Activated CD4-positive, alpha-beta T cell treated with anti-CD3 and anti-CD28 coated beads, Interleukin-10, Interleukin-2, amounts not matched to agents 100 ng/mL and 50 ng/mL, durations not matched to agents 16 hours and 8 hours (primary cell): ENCODE results near the gene LDLRAP1.

Experiments used
- DNase-seq: peaks from one replicate; pipeline ENCODE4 v3.0.0-alpha.2; 2020

The LDLRAP1 gene

DNA sequence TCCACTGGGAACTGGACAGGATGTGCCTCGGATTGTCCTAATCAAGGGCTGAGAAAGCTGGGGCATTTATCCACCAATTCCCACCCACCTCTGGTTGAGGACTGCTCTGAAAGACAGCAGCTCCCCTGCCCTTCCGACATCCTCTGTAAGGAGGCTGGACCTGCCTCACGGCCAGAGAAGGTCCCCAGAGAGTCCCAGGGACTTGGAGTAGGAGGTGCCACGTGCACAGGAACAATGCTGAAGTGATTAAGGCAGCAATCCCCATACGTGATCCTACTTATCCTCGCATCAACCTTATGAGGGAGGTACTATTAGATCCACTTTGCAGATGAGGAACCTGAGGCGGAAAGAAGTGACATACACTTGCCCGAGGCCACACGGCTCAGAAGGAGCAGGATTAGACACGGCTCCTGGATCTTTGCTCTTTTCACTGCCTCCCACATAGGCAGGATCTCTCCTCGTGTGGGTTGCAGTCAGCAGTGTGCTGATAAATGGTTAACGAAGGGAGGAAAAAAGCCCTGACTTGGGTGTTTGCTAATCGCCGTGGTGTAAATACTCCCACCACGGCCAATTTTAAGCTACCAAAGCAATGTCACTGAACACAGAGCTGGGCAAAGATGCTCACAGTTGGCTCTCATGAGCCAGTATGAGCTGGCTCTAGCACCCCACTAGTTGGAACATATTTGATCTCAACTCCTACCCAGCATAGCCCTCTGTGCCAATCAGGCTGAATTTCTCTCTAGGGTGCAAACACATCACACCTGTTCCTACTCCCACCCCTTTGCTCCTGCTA lies 18.6 kb upstream of the LDLRAP1 start:
- DNase-seq: no peak

DNA sequence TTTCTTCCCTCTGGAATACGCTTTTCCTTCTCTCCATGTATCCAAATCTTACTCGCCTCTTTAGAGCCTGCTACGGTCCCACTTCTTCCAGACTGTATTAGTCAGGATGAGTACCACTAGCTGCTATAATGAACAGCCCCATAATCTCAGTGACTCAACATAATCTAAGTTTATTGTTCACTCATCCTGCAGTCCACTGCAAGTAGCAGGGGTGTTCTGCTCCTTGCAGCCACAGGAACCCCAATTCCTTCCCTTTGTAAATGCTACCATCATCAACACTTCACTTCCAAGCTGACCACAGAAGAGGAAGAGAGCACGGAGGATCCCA lies 18.1 kb upstream of the LDLRAP1 start:
- no peak for DNase-seq

GRCh38 chr1:25526753-25527152 lies 16.7 kb upstream of the LDLRAP1 start:
- no peak for DNase-seq

DNA sequence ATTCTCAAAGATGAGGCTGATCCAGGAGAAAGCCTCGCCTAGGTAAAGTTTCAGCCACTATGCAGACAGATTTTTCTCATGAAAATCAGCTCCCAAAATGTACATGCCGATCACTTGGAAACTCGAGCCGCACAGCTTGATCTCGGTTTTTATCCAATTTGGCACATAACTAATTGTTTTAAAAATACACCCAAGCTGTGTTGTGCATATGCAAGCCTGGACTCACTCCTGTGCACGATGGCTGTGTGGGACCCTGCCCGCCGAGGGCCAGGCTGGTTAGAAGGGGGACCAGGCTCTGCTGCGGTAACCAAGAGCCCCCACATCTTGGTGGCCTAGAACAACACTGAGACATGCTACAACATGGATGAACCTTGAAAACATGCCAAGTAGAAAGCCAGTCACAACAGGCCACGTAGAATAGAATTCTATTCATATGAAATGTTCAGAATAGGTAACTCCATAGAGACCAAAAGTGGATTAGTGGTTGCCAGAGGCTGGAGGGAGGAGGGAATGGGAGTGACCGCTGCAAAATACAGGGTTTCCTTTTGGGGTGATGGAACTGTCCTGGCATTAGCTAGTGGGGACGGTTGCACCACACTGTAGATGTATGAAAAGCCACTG lies 16.1 kb upstream of the LDLRAP1 start:
- DNase-seq: no peak

- no peak for DNase-seq
Observed at GRCh38 chr1:25527946-25528595, 15.3 kb upstream of the LDLRAP1 start.

GRCh38 chr1:25528881-25529517 lies 14.4 kb upstream of the LDLRAP1 start:
- no peak for DNase-seq

GRCh38 chr1:25529518-25530185 lies 13.8 kb upstream of the LDLRAP1 start:
- no peak for DNase-seq

DNA sequence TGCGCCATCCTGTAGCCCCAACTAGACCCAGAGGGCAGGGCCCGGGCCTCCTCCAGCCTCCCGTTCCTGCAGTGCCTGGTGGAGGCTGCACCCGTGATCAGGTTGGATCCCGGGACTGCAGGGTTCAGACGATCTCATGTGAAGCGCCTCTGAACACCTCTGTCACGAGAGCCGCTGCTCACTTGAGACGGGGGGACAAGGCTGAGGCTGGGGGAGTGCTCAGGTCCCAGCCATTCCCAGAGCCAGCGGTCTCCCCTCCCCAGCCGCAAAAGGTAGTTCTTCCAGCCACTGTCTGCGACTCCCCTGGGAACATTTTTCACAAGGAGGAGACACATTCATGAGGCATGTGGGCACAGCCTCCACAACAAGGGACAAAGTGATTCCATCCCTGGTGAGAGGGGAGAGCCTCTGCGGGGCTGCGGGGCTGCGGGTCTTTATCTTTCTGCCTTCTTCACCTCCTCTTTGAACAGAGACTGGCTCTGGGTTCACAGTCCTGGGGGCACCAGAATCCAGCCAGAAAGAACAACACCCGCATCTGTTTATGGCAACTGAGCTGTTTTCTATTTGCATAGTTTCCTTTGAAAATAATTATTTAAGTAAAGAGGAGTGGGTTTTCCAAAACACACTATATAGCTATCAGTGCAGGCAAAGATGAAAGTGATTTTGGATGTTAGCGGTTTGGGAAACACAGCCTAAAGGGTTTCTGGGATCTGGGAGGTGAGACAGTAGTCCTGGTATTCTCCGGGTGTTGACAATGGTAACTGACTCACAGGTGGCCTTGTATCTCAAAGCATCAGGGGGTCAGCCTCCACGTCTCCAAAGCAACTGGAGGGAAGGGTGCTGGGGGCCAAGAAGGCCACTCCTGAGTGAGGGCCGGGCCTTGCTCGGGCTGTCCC lies 13.0 kb upstream of the LDLRAP1 start:
- no peak for DNase-seq

GRCh38 chr1:25531082-25531461 lies 12.3 kb upstream of the LDLRAP1 start:
- DNase-seq: no peak

- no peak for DNase-seq
Observed at GRCh38 chr1:25532970-25533369, 10.4 kb upstream of the LDLRAP1 start.

- DNase-seq: no peak
Observed at GRCh38 chr1:25533775-25534409, 9.5 kb upstream of the LDLRAP1 start.

DNA sequence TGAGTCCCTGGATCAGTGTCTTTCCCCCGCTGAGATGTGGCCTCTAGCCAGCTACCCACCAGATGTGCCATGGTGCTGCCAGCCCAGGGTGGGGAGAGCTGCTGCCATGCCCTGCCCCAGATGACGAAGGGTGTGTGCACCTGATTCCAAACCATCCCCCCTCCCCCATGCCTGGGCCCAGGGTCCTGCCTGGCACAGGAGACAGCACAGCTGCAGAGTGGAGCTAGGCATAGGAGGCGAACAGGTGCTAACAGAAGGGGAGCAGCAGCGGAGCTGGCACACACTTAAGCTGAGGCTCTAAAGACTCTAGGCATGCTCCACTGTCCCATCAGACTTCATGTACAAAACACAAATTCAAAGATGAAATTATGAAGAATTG lies 9.0 kb upstream of the LDLRAP1 start:
- no peak for DNase-seq

GRCh38 chr1:25536124-25536523 lies 7.3 kb upstream of the LDLRAP1 start:
- no peak for DNase-seq

DNA sequence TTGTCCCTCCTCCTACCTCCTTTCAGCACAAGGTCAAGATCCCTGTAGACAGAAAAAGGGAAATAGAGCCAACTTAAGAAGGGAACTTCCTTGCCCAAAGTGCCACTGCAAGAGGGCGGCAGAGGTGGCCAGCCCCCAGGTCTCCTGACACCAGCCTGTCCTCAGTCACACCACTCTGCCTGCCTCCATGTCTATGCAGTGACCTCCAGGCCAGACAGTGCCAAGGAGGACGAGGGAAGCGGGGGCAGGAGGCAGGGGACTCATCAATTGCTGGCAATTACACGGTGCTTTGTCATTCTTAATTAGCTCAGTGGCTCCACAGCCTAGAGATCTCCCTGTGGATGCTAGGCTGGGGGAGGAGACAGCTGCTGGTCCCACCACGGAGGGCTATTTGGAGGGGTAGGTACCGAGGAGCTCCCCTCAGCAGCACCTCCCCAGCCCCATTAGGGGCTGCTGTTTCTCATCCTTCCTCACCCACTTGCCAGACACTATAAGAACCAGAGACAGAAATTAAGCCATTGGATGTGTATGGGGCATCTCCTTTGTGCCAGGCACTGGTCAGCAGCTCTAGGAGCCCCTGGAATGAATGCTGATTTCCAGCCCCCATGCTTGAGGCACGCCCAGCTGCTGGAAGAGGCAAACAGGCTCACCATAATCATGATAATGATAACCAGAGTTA lies 6.1 kb upstream of the LDLRAP1 start:
- DNase-seq: no peak

GRCh38 chr1:25538191-25538767 lies 5.1 kb upstream of the LDLRAP1 start:
- DNase-seq: no peak

DNA sequence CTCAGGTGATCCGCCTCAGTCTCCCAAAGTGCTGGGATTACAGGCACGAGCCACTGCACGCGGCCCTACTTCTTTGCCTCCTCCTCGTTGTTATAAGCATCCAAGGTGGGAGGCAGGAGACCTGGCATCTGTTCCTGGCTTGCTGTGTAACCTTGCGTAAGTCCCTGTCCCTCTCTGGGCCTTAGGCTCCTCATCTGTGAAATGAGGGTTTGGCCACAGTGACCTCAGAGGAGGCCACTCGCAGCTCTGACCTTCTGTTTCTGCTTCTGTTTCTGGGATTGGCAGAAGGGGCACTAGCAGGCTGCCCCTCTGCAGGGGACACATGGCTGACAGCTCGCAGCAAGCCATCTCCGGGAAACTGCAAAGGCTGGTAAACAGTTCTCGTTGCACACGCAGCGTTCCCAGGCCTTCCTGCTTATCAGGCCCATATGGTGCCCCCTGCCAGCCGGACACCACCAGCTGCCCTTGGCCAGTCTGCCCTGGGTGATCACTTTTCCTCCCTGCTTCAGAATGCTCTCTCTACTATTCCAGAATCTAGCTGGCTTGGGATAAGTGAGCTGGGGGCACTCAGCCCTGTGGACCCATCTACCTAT lies 2.6 kb upstream of the LDLRAP1 start:
- DNase-seq: no peak

GRCh38 chr1:25541425-25541824 lies 2.0 kb upstream of the LDLRAP1 start:
- DNase-seq: no peak

DNA sequence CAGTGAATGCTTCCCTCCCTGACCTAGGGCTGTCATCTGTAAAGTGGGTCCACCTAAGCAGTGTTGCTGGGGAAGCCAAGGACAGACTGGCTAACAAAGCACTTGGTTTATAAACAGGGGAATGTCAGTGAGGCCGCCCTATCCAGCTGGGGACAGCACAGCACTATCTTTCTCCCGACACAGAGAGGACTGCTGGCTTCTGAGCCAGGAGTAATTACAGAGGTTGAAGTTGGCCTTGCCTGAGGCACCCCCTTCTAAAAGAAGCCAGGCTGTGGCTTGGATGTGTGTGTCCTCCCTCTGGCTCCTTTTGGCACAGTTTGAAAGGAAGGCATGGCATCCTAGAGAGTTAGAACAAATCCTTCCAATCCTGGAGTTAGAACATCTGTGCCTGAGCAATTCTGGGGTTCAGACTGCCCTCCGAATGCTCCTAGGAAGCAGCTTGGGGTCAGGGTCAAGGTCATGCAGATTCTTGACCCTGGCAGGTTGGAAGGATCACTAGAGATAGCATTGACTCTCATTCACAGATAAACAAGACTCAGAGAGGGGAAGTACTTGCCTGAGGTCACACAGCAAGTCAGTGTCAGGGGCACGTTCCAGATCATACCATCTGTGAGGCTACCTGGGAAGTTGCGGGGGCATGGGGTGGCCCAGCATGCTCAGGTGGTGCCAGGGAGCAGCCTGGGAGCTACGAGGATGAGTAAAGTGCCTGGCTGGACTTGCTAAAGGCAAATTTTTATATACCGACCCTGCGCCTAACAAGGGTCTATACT lies 1.3 kb upstream of the LDLRAP1 start:
- DNase-seq: no peak

GRCh38 chr1:25543005-25543424 lies 391 bp upstream of the LDLRAP1 start:
- DNase-seq: no peak
